ENCODE results near the gene KCMF1. TPM values are rescaled to one million over a fixed set of nuclear protein-coding genes. Genes with fewer than 3 reads are reported as not detected.

The KCMF1 gene
- total and polyA plus RNA-seq, 2 of the 13 experiments (the other 11 are each of a cell fraction or from before 2014, with no cell fraction given): 62.1 to 116 TPM

- TF ChIP-seq ZNF552 (CRISPR knock-in tag; IDR thresholded peaks at IDR 0.05; ENCODE audit: borderline replicate concordance): no peak
- TF ChIP-seq ZNF451 (CRISPR knock-in tag; IDR thresholded peaks at IDR 0.05): peak; percentile 71; the same call in 1 of the 2 replicates
- TF ChIP-seq ZNF335 (CRISPR knock-in tag; IDR thresholded peaks at IDR 0.05): 0 out of 2 replicates have a peak, but pooled peaks have one; percentile 29
- TF ChIP-seq, protein P1, sequence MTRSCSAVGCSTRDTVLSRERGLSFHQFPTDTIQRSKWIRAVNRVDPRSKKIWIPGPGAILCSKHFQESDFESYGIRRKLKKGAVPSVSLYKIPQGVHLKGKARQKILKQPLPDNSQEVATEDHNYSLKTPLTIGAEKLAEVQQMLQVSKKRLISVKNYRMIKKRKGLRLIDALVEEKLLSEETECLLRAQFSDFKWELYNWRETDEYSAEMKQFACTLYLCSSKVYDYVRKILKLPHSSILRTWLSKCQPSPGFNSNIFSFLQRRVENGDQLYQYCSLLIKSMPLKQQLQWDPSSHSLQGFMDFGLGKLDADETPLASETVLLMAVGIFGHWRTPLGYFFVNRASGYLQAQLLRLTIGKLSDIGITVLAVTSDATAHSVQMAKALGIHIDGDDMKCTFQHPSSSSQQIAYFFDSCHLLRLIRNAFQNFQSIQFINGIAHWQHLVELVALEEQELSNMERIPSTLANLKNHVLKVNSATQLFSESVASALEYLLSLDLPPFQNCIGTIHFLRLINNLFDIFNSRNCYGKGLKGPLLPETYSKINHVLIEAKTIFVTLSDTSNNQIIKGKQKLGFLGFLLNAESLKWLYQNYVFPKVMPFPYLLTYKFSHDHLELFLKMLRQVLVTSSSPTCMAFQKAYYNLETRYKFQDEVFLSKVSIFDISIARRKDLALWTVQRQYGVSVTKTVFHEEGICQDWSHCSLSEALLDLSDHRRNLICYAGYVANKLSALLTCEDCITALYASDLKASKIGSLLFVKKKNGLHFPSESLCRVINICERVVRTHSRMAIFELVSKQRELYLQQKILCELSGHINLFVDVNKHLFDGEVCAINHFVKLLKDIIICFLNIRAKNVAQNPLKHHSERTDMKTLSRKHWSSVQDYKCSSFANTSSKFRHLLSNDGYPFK (CRISPR knock-in tag; IDR thresholded peaks at IDR 0.05; ENCODE audit: borderline replicate concordance): peak; percentile 63; the same call in 1 of the 2 replicates
- TF ChIP-seq AHDC1 (CRISPR knock-in tag; IDR thresholded peaks at IDR 0.05; ENCODE audit: borderline replicate concordance): peak; percentile 94
- TF ChIP-seq, protein P2, sequence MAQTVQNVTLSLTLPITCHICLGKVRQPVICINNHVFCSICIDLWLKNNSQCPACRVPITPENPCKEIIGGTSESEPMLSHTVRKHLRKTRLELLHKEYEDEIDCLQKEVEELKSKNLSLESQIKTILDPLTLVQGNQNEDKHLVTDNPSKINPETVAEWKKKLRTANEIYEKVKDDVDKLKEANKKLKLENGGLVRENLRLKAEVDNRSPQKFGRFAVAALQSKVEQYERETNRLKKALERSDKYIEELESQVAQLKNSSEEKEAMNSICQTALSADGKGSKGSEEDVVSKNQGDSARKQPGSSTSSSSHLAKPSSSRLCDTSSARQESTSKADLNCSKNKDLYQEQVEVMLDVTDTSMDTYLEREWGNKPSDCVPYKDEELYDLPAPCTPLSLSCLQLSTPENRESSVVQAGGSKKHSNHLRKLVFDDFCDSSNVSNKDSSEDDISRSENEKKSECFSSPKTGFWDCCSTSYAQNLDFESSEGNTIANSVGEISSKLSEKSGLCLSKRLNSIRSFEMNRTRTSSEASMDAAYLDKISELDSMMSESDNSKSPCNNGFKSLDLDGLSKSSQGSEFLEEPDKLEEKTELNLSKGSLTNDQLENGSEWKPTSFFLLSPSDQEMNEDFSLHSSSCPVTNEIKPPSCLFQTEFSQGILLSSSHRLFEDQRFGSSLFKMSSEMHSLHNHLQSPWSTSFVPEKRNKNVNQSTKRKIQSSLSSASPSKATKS (CRISPR knock-in tag; IDR thresholded peaks at IDR 0.05): no peak
- no peak for TF ChIP-seq THYN1 (CRISPR knock-in tag; IDR thresholded peaks at IDR 0.05; ENCODE audit: borderline replicate concordance, low read depth)
- TF ChIP-seq SIN3A (IDR thresholded peaks at IDR 0.05; ENCODE audit: borderline replicate concordance, low read depth, low read length): no peak
- TF ChIP-seq ZNF512 (CRISPR knock-in tag; IDR thresholded peaks at IDR 0.05): 0 out of 2 replicates have a peak, but pooled peaks have one; percentile 64
- TF ChIP-seq NPAS2 (CRISPR knock-in tag; IDR thresholded peaks at IDR 0.05; ENCODE audit: borderline replicate concordance): no peak
- TF ChIP-seq TFDP2 (CRISPR knock-in tag; IDR thresholded peaks at IDR 0.05): no peak
- peak; percentile 98 for TF ChIP-seq ZBTB38 (CRISPR knock-in tag; IDR thresholded peaks at IDR 0.05)
- TF ChIP-seq ZNF329 (CRISPR knock-in tag; IDR thresholded peaks at IDR 0.05; ENCODE audit: low read depth): no peak
Observed at GRCh38 chr2:84946204-84947009, 24.6 kb upstream of the KCMF1 start (continued).
